SJCRH30 (cell line): ENCODE measurements around the gene RAB38. TPM values are rescaled to one million over a fixed set of nuclear protein-coding genes. Genes with fewer than 3 reads are reported as not detected.

Source experiments
- DNase-seq, 2 experiments: peaks; one replicate each; pipeline ENCODE4 v3.0.0-alpha.2; 2015 to 2020
- H3K27ac ChIP-seq: fragments of 250-450 bp; sonication (Bioruptor Pico); 2 replicates; pipeline ENCODE4 v1.5.1; 2020; ENCODE audit warnings: mild to moderate bottlenecking, moderate library complexity
- H3K27me3 ChIP-seq: fragments of 250-450 bp; sonication (Bioruptor Pico); 2 replicates; pipeline ENCODE4 v1.5.1; 2020; ENCODE audit warnings: mild to moderate bottlenecking, moderate library complexity
- H3K36me3 ChIP-seq: fragments of 250-450 bp; sonication (Bioruptor Pico); 2 replicates; pipeline ENCODE4 v1.5.1; 2020; ENCODE audit warnings: mild to moderate bottlenecking, moderate library complexity
- H3K4me1 ChIP-seq: fragments of 250-450 bp; sonication (Bioruptor Pico); 2 replicates; pipeline ENCODE4 v1.5.1; 2020; ENCODE audit warnings: mild to moderate bottlenecking, moderate library complexity
- H3K4me3 ChIP-seq: fragments of 250-450 bp; sonication (Bioruptor Pico); 2 replicates; pipeline ENCODE4 v1.5.1; 2020; ENCODE audit warnings: mild to moderate bottlenecking, moderate library complexity
- H3K9me3 ChIP-seq: fragments of 250-450 bp; sonication (Bioruptor Pico); replicated peaks from 2 replicates; pipeline ENCODE4 v1.5.1; 2020; ENCODE audit warnings: mild to moderate bottlenecking, moderate library complexity
- total RNA-seq: library from RNA; depleted of rRNA; stranded (reverse); fragments of >200 nt; shearing (Covaris generic); gene quantifications from 2 replicates; pipeline ENCODE4 v1.2.3, GENCODE V29; 2014; rRNA removed

Gene RAB38
- 0.18 TPM in 1 of 2 replicates, not detected in the other for total RNA-seq

DNA sequence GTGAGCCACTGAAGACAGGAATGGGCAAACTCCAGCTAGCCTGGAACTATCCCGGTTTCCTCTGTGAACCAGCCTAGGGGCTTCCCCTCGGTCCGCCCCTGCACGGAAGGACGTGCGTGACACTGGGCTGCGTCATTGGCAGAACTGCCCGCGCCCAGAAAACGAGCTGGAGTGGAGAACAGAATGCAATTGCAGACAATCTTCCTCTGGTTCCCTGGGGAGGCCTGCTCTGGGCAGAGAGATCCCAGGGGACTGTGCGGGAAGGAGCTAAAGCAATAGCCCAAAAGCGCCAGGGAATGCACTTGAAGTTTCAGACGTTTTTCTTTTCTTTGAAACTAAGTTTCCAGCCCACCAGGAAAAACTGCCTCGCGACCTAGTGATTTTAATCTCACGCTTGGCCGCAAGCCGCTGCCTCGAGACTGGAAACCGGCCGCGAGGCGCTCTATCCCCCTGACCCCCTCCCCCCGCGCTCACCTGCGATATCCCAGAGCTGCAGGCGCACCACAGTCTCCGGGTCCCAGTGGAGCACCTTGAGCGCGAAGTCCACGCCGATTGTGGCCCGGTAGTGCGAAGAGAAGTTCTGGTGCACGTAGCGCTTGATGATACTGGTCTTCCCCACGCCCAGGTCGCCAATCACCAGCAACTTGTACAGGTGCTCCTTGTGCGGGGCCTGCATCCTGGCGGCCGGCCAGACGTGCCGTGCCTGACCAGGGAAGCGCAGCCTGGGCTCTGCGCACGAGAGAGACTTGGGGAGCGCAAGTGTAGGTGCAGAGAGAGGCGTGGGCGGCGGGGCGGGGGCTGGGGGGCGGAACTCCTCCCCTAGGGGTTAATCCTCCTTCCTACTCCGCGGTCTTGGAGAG lies at the start of gene RAB38:
TSS of gene RAB38 (minus strand) at position 735 of the 860 bp plus-strand sequence. CDS start at position 676, 59 bp downstream.
- no peak for DNase-seq
- Histone ChIP-seq H3K27me3 (no peaks in the 10 kb centered on the region), H3K4me3 (no peak within 1 kb of the TSS), H3K36me3 (no peaks in the 10 kb centered on the region), H3K4me1 (no peaks in the 10 kb centered on the region), H3K9me3 (no peaks in the 10 kb centered on the region), H3K27ac (no peak within 1 kb of the TSS)

DNA sequence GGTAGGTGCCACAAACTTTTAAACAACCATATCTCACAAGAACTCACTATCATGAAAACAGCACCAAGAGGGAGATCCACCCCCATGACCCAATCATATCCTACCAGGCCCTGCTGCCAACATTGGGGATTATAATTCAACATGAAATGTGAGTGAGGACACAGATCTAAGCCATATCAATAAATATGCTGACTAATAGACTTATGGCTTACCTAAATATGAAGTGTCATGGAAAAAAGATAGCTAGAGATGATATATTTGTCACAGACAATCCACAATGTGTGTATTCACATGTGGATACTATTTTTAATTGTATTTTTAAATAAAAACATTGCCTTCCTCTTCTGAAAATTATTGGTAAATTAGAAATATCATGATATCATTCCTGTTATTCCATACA lies 38.2 kb upstream of the RAB38 start:
- Histone ChIP-seq H3K27me3 (no peaks in the 10 kb centered on the region), H3K27ac (no peak overlapping the region), H3K4me1 (no peaks in the 10 kb centered on the region), H3K36me3 (no peaks in the 10 kb centered on the region), H3K4me3 (no peak overlapping the region), H3K9me3 (no peaks in the 10 kb centered on the region)
- DNase-seq, result no peak

DNA sequence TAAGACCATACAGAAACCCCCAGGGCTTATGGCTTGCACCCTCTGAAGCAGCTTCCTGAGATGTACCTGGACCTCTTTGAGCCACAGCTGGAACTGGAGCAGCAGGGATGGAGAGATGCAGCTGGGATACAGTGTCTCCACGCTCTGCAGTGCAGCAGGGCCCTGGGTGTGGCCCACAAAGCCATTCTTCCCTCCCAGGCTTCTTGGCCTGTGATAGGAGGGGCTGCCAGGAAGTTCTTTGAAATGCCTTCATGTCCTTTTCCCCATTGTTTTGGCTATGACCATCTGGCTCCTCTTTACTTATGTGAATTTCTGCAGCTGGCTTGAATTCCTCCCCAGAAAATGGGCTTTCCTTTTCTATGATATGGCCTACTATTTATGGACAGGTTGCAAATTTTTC lies 37.1 kb upstream of the RAB38 start:
- Histone ChIP-seq H3K36me3 (no peaks in the 10 kb centered on the region), H3K9me3 (no peaks in the 10 kb centered on the region), H3K27ac (no peak overlapping the region), H3K27me3 (no peaks in the 10 kb centered on the region), H3K4me3 (no peak overlapping the region), H3K4me1 (no peaks in the 10 kb centered on the region)
- DNase-seq, result no peak

DNA sequence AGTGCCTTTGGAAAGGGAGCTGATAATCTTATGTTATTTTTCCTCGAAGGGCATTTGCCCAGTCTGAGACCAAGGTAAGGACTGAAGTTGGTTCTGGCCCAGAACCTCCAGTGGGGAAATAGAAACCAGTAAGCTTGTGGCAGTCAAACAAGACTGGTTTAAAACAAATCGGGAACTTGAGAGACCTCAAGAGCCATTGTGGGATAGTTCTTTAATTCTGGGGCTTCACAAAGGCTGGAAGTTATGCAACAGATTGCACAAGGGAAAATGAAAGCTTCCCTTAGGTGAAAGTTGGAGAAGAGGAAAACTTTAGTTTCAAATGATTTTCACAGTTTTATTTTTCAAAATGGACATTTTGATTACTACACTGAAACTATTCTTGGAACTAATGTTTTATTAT lies 33.5 kb upstream of the RAB38 start:
- Histone ChIP-seq H3K36me3 (no peaks in the 10 kb centered on the region), H3K27me3 (no peaks in the 10 kb centered on the region), H3K27ac (no peak overlapping the region), H3K9me3 (no peaks in the 10 kb centered on the region), H3K4me3 (no peak overlapping the region), H3K4me1 (no peaks in the 10 kb centered on the region)
- DNase-seq, result no peak

DNA sequence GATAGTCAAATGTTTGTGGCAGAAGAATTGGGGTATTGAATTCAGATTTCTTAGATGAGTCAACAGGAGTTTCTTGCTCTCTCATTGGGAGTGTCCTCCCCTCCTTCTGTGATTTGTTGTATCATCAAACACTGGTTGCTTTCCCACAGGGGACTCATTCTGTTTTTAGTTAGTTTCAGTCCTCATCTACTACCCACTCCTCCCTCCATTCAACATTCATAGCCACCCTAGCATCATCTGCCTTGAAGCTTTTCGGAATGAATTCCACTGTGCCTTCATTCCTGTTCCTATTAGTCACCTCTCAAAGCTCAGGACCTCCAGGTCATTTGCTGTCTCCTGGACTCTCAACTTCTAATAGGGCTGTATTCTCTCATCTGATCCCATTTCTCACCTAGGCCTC lies 31.5 kb upstream of the RAB38 start:
- no peak overlapping the region for H3K27ac ChIP-seq
- H3K9me3 ChIP-seq, result no peaks in the 10 kb centered on the region
- no peaks in the 10 kb centered on the region for H3K27me3 ChIP-seq
- H3K36me3 ChIP-seq, result no peaks in the 10 kb centered on the region
- H3K4me3 ChIP-seq, result no peak overlapping the region
- H3K4me1 ChIP-seq, result no peaks in the 10 kb centered on the region
- no peak for DNase-seq

DNA sequence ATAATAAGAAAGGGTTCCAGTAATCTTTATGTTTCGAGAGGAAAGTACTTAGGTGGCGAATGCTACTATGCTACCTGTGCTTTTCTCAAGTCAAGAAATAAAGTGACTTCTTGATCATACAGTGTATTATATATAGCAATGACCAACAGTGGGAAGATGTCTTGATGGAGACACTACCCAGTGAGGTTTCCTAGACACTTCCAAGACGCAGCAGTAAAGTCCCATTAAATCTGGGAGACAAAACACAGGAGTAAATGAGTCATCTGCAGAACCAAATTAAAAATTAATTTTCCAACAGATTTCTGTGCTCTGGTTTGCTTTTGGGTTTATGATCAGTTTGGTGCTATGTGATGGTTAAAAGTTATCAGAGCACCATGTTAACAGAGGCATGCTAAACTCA lies 29.1 kb upstream of the RAB38 start:
- Histone ChIP-seq H3K9me3 (no peaks in the 10 kb centered on the region), H3K4me1 (no peaks in the 10 kb centered on the region), H3K4me3 (no peak overlapping the region), H3K36me3 (no peaks in the 10 kb centered on the region), H3K27ac (no peak overlapping the region), H3K27me3 (no peaks in the 10 kb centered on the region)
- no peak for DNase-seq

DNA sequence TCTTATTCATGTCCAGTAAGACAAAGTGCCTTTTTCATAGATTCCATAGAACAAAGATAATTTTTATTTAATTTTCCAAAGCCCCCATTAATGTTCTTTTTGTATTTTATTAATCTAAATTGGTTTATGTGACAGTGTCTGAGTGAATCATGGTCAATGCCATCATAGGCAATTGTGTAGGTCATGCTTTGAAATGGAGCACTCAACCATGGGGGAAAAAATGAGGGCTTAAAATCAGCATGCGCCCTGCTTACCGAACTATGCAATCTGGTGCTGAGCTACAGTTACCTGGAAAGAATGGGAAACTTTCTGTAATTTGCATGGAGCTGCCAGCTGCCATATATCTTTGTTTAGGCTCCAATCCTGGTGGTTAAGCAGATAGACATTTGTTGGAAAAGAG lies 28.4 kb upstream of the RAB38 start:
- no peak overlapping the region for H3K4me3 ChIP-seq
- no peaks in the 10 kb centered on the region for H3K4me1 ChIP-seq
- H3K9me3 ChIP-seq, result no peaks in the 10 kb centered on the region
- no peaks in the 10 kb centered on the region for H3K36me3 ChIP-seq
- DNase-seq, result no peak
- no peaks in the 10 kb centered on the region for H3K27me3 ChIP-seq
- no peak overlapping the region for H3K27ac ChIP-seq

DNA sequence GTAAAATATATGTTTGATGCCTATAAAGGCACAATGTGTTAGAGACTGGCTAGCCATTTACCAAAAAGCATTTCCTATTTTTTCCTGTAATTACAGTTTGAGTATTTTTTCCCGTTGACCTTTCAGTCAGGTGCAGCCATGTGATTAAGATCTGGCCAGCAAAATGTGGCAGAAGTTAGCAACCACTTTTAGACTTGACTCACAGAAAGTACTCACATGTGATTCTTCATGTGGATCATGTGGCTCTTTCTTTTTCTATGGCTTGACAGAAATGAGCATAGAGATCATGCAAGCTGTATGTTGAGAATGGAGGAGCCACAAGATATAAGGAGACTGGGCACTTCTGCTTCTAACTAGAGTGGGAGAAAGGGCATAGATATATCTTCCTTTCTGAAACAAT lies 27.3 kb upstream of the RAB38 start:
- Histone ChIP-seq H3K27ac (no peak overlapping the region), H3K9me3 (no peaks in the 10 kb centered on the region), H3K4me1 (no peaks in the 10 kb centered on the region), H3K36me3 (no peaks in the 10 kb centered on the region), H3K27me3 (no peaks in the 10 kb centered on the region), H3K4me3 (no peak overlapping the region)
- no peak for DNase-seq

DNA sequence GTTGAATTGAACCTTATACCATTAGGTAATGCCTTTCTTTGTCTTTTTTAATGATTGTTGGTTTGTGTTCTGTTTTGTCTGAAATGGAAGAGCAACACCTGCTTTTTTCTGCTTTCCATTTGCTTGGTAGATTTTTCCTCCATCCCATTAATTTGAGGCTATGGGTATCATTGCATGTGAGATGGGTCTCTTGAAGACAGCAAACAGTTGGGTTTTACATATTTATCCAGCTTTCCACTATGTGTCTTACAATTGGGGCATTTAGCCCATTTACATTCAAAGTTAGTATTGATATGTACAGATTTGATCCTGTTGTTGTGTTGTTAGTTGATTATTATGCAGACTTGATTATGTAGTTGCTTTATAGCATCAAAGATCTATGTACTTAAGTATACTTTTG lies 21.1 kb upstream of the RAB38 start:
- H3K4me1 ChIP-seq, result no peaks in the 10 kb centered on the region
- no peaks in the 10 kb centered on the region for H3K27me3 ChIP-seq
- no peaks in the 10 kb centered on the region for H3K9me3 ChIP-seq
- DNase-seq, result no peak
- H3K36me3 ChIP-seq, result no peaks in the 10 kb centered on the region
- H3K4me3 ChIP-seq, result no peak overlapping the region
- no peak overlapping the region for H3K27ac ChIP-seq

DNA sequence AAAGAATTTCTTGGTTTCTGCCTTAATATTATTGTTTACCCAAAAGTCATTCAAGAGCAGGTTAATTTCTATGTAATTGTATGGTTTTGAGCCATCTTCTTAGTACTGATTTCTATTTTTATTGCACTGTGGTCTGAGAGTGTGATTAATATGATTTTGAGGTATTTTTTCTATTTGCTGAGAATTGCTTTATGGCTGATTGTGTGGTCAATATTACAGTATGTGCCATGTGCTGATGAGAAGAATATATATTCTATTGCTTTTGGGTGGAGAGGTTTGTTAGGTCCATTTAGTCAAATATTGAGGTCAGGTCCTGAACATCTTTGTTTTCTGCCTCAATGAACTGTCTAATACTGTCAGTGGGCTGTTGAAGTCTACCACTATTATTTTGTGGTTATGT lies 20.7 kb upstream of the RAB38 start:
- H3K9me3 ChIP-seq, result no peaks in the 10 kb centered on the region
- H3K36me3 ChIP-seq, result no peaks in the 10 kb centered on the region
- H3K4me3 ChIP-seq, result no peak overlapping the region
- H3K27ac ChIP-seq, result no peak overlapping the region
- no peak for DNase-seq
- H3K27me3 ChIP-seq, result no peaks in the 10 kb centered on the region
- H3K4me1 ChIP-seq, result no peaks in the 10 kb centered on the region

DNA sequence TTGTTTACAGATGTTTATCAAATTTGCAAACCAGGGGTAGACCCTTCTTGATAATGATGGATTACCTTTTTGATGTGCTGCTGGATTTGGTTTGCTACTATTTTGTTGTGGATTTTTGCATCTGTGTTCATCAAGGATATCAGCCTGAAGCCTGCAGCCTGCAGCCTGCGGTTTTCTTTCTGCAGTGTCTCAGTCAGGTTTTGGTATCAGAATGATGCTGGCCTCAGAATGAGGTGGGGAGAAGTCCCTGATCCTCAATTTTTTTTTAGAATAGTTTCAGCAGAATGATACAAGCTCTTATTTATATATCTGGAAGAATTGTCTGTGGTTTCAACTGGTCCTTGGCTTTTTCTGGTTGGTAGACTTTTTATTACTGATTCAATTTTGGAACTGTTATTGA lies 19.7 kb upstream of the RAB38 start:
- Histone ChIP-seq H3K4me1 (no peaks in the 10 kb centered on the region), H3K36me3 (no peaks in the 10 kb centered on the region), H3K4me3 (no peak overlapping the region), H3K27me3 (no peaks in the 10 kb centered on the region), H3K27ac (no peak overlapping the region), H3K9me3 (no peaks in the 10 kb centered on the region)
- no peak for DNase-seq

DNA sequence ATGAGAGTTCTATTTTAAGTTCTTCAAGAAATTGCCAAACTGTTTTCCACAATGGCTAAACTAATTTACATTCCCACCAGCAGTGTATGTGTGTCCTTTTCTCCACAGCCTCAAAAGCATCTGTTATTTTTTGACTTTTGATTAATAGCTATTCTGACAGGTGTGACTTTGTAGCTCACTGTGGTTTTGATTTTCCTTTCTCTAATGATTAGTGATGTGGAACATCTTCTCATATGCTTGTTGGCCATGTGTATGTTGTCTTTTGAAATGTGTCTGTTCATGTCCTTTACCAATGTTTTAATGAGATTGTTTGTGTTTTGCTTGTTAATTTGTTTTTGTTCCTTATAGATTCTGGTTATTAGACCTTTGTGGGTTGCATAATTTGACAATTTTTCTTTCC lies 18.0 kb upstream of the RAB38 start:
- Histone ChIP-seq H3K9me3 (no peaks in the 10 kb centered on the region), H3K27ac (no peak overlapping the region), H3K4me3 (no peak overlapping the region), H3K27me3 (no peaks in the 10 kb centered on the region), H3K4me1 (no peaks in the 10 kb centered on the region), H3K36me3 (no peaks in the 10 kb centered on the region)
- no peak for DNase-seq

DNA sequence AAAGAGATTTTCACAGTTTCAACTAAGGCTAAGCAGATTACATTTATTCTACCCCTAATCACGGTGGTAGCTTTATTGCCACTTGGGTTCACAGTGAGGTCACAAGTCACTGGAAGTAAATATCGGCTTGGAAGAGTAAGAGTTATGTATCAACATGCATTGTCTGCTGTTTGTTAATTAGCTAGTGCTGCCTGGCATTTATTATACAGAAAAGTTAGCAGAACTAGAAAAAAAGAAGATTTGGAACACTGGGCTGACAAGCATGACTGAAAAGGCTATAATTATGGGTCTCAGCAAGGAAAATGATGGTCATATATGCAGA lies 13.7 kb upstream of the RAB38 start:
- Histone ChIP-seq H3K4me3 (no peak overlapping the region), H3K4me1 (no peaks in the 10 kb centered on the region), H3K36me3 (no peaks in the 10 kb centered on the region), H3K27ac (no peak overlapping the region), H3K9me3 (no peaks in the 10 kb centered on the region), H3K27me3 (no peaks in the 10 kb centered on the region)
- no peak for DNase-seq

DNA sequence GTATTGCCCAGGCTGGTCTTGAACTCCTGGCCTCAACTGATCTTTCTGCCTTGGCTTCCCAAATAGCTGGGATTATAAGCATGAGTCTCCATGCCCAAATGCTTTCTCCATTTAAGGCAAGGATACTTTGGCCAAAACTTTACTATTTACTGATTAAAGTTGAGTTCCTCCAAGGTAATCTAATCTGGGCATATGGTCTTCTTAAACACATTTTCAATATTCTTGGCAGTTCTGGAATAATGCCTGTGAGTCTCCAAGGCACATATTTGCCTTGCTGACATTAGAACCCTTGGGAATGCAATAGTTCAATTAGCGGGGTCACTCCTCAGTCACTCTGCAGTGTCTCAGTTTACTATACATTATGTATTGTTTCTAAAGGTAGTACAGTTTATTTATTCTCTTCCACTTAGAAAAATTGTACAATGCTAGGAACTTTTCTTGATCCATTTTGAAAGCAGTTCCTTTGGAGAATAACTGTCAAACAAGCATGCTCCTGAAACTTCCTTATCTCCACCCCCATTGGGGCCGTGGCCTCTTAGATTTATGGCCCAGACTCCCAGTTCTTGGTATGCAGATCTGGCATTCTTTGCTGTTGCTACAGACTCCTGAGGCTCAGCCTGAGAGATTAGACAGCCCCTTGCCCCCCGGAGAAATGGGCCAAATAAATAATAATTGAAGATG lies 13.1 kb upstream of the RAB38 start:
- Histone ChIP-seq H3K4me1 (no peaks in the 10 kb centered on the region), H3K9me3 (no peaks in the 10 kb centered on the region), H3K36me3 (no peaks in the 10 kb centered on the region), H3K4me3 (no peak overlapping the region), H3K27me3 (no peaks in the 10 kb centered on the region), H3K27ac (no peak overlapping the region)
- DNase-seq, result no peak

DNA sequence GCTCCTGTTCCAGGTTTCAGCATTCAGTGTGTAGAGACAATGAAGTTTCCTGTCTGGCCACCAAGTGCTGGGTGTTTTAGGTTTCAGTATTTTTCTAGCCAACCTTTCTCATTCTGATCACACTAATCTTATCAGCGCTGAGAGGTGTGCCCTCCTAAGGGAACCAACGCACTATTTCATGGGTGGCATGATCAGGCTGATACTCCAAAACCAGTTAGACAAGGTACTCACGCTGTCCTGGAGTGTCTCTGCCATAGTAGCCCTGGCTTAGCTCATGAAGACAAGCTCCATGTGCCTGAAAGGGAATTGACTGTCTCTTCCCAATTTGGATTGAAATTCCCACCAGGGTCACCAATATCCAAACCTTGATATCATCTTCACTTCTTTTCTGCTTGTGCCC lies 8.0 kb upstream of the RAB38 start:
- no peaks in the 10 kb centered on the region for H3K4me1 ChIP-seq
- DNase-seq, result no peak
- no peak overlapping the region for H3K4me3 ChIP-seq
- H3K36me3 ChIP-seq, result no peaks in the 10 kb centered on the region
- no peak overlapping the region for H3K27ac ChIP-seq
- H3K27me3 ChIP-seq, result no peaks in the 10 kb centered on the region
- H3K9me3 ChIP-seq, result no peaks in the 10 kb centered on the region

DNA sequence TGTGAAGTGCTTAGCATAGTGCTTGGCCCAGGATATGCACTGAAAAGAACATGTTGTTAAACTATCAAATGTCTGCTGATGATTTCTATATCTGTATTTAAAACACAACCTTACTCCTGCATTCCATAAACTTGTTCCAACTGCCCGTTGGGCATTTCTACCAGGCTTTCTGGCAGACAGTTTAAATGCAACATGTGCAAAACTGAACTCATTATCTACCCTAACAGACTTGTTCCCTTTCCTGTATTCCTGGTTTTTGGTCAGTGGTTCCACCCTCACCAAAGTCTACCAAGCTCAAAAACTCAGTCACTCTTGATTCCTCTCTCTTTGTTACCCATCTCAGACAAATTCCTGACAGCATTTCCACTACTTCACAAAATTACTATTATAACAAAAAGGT lies 6.5 kb upstream of the RAB38 start:
- no peak overlapping the region for H3K4me3 ChIP-seq
- no peak for DNase-seq
- H3K4me1 ChIP-seq, result no peaks in the 10 kb centered on the region
- no peaks in the 10 kb centered on the region for H3K27me3 ChIP-seq
- no peak overlapping the region for H3K27ac ChIP-seq
- no peaks in the 10 kb centered on the region for H3K36me3 ChIP-seq
- no peaks in the 10 kb centered on the region for H3K9me3 ChIP-seq
